Stimulated activated CD8-positive, alpha-beta memory T cell treated with anti-CD3 and anti-CD28 coated beads, Interleukin-15, amount 100 ng/mL, for 24 hours (primary cell): ENCODE data around the gene SGSM2.
"Not testable (repeated sequence)": the region's sequence is repeated elsewhere in the genome, so short reads cannot be mapped to it uniquely, and the experiment has no call there.

Source experiments
- DNase-seq: peaks from one replicate; pipeline ENCODE4 v3.0.0-alpha.2; 2020; ENCODE audit warnings: low read depth

SGSM2 gene, protein sequence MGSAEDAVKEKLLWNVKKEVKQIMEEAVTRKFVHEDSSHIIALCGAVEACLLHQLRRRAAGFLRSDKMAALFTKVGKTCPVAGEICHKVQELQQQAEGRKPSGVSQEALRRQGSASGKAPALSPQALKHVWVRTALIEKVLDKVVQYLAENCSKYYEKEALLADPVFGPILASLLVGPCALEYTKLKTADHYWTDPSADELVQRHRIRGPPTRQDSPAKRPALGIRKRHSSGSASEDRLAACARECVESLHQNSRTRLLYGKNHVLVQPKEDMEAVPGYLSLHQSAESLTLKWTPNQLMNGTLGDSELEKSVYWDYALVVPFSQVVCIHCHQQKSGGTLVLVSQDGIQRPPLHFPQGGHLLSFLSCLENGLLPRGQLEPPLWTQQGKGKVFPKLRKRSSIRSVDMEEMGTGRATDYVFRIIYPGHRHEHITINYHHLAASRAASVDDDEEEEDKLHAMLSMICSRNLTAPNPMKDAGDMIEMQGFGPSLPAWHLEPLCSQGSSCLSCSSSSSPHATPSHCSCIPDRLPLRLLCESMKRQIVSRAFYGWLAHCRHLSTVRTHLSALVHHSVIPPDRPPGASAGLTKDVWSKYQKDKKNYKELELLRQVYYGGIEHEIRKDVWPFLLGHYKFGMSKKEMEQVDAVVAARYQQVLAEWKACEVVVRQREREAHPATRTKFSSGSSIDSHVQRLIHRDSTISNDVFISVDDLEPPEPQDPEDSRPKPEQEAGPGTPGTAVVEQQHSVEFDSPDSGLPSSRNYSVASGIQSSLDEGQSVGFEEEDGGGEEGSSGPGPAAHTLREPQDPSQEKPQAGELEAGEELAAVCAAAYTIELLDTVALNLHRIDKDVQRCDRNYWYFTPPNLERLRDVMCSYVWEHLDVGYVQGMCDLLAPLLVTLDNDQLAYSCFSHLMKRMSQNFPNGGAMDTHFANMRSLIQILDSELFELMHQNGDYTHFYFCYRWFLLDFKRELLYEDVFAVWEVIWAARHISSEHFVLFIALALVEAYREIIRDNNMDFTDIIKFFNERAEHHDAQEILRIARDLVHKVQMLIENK

DNA sequence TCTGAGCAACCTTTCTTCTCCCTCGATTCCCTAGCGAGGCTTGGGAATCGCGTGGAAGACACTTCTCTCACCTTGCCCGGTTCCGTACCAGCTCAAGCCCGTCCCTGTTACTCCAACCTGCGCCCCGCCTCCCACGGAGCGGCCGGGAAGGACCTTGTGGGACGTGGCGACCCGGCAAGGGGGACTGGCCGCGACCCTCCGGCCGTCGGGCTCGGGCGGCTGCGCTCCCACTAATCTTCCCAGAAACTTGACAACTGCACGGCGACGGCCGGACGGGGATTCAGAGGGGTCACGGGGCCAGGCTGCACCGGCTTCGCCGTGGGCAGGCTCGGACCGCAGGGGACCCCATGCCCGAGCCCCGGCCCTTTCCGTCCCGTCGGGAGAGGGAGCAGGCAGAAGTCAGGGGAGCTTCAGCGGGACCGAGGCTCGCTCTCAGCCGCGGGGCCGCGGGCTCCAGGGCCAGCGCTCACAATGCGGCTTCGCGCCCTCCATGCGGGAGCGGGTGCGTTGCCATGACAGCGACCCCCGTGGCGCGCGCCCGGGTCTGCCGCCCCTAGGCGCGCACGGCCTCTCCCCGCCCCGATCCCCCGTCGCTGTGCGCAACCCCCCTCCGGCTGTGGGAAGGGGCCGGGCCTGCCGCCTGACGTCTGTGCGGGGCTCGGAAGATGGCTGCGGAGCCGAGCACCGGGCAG is at the start of gene SGSM2:
TSS of gene SGSM2 (plus strand) at position 650 of the 692 bp plus-strand sequence. CDS start 188 bp downstream, outside the sequence.
- peak; percentile 41 for DNase-seq

DNA sequence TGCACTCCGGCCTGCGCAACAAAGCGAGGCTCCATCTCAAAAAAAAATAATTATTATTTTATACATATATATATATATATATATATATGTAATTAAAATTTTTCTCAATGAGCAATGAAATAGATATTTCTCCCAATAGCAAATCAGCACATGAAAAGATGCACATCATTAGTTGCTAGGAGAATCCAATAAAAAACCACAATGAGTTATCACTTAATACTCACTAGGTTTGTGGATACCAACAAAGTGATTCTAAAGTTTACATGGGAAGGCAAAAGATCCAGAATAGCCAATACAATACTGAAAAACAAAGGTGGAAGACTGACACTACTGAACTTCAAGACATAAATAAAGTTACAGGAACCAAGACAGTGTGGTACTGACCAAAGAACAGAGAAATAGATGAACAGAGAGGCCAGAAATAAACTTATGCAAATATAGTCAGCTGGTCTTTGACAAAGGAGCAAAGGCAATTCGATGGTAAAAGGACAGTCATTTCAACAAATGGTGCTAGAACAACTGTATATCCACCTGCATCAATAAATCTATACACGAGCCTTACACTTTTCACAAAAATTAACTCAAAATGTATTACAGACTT is 47.3 kb upstream of the SGSM2 start:
- DNase-seq, result no peak

DNA sequence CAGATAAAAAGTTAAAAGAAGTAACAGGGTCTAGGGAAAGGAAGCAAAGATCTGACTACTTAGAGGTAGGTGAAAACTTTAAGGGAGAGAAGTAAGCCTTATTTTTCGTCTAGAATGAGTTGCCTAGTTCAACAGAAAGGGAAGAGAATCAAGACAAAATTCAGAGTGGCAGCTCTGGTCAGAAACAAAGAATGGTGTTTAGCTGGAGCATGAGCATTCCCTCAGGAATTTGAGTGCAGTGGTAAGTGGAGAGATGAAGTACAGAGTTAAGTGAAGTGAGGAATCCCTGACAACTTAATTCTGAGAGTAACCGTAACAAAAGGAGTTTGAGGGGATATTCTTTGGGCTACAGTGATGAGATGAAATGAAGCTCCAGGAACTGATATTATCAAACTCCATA is 45.2 kb upstream of the SGSM2 start:
- no peak for DNase-seq

DNA sequence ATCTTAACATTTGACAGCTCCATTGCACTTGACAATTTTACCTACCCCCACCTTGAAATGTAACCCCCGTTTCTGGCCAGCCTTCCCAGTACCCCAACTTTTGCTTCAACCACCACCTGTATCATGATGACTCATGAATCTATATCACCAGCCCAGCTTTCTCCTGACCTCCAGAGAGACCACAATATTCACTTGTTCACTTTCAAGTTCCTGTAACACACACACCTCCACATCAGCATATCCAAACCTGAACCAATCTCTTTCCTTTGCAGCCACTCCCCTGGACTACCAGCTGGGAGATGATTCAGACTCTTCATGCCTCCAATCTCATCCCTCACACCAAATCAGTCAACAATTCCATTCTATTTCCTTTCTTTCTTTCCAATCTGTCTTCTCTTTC is 41.7 kb upstream of the SGSM2 start:
- no peak for DNase-seq

DNA sequence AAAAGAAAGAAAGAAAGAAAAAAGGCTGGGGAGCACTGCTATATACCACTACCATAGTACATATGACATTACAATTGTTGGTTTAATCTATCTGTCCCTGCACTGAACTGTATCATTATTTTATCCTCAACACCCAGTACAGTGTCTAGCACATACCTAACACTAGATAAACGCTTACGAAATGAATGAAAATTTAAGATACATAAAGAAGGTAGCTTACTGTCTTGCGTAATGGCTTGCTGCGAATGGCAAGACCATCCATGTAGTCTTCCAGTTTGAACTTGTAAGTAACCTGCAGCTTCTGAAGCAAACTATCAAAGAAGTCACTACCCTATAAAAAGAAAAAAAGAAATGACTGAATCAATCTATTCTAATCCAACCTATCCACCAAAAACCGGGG is 40.3 kb upstream of the SGSM2 start:
- DNase-seq, result no peak

DNA sequence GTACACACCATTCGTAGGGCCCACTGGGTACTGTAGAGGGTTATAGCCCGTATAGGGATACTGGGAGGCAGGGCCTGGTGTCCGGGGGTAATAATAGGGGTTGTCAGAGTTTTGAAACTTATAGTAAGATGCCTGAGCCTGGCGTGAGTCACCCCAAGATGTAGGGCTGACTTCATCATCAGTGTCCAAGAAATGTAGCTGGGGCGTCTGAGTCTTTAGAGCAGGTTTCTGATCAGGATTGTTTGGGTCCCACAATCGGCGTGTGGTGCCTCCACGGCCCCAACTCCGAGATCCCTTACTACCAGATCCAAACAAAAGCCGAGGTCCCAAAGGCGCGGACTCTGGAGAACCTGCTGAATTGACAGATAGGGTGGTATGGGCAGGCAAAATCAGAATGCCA is 38.2 kb upstream of the SGSM2 start:
- DNase-seq, result no peak

DNA sequence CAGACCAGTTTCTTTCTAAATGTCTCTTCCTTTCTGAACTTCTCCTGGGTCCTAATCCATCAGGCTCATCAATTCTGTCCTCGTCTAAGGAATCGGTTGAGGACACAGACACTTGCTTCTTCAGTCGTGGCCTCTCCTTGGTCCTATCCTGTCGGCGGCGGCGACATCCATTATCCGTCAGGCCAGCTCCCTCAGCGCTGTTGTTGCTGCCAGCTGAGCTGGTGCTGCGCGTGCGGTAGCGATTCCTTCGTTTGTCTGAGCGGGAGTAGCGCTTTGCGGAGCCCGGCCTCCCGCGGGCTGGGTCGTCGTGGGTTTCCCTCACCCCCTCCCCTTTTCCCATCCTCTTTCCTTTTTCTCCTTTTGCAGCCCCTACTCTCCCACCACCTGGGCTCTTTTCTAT is 37.5 kb upstream of the SGSM2 start:
- no peak for DNase-seq

DNA sequence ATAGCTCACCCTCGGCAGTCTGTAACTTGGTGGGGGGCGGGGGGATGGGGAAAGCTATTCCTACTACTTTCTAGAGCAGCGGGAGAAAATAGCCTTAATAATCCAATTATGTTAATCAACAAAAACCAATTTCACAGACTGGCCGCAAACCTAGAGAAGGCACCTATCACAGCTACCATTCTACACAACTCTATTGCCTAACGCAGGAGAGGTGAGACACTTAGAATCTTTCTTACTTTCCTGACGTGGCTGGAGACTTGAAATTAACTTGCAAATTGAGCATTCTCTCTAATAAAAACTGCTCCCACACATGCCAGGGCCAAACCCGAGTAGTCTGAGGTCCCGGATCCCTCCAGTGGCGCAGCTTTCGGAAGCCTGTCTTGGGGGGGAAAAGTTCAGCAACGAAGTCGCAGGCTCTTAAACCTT is 34.5 kb upstream of the SGSM2 start:
- no peak for DNase-seq

DNA sequence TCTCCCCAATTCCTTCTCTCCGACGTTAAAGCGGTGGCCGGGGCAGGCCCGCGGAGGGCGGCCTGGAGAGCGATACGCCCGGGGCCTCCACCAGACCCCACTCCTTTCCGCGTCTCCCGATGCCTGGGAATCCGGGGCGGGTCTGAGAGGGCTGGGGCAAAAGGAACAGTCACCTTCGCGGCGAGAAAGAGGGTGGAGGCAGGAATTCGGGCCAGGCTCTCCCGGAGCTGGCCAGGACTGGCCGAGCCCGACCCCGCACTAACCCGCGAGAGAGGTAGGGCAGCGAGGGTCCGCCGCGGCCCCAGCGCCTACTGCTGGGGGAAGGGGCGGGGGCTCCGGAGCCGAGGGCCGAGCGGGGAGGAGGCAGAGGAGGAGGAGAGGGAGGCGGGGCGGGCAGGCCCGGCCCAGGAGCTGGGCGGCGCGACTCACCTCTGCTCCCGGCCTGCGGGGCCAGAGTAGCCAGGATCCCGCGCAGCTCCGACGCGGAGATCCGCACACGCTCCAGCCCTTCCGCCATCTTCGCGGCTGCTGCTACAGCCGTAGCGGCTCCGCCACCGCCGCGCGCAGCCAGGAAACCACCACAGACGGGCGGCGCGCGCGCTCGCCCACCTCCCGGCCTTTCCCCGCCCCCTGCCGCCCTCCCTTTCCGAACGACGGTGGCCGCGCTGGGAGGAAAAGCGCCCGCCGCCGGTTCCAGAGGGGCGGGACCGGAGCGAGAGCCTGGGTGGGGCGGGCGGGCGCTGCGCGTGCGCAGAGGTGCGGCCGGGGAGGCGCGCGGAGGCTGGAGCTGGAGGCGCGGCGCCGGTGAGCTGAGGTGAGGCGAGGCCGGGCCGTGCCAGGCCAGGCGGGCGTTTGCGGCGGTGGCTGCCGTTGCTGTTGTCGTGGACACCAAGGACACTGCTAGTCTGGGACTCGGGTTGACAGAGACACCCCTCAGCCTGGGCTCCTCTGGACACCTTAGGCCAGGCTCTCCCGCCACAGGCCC is 33.8 kb upstream of the SGSM2 start, which contains the start of the genes SMG6 and SRR:
TSS of gene SMG6 (minus strand) at position 582 of the 985 bp plus-strand sequence. CDS start at position 517, 65 bp downstream.
TSS of gene SRR (plus strand) at position 747 of the 985 bp plus-strand sequence. CDS start 11,611 bp downstream, outside the sequence.
- DNase-seq, result peak; percentile 89

DNA sequence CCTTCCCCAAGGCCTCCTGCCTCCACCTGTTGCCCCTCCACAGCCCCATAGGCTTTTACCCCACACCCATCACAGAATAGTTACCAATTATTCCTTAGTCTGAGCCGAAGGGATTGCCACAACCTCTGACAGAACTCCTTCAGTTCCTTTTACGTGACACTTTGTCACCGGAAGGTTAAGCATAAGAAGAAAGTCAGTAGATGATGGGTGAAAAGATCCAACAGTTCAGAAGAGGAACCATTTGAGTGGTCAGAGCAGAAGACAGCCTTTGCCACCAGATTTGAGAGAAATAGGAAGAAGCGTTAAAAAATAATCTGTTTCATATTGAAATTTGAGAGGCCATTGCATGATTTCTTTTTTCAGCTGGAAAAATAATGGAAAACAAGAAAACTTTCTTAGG is 32.4 kb upstream of the SGSM2 start:
- DNase-seq, result no peak

DNA sequence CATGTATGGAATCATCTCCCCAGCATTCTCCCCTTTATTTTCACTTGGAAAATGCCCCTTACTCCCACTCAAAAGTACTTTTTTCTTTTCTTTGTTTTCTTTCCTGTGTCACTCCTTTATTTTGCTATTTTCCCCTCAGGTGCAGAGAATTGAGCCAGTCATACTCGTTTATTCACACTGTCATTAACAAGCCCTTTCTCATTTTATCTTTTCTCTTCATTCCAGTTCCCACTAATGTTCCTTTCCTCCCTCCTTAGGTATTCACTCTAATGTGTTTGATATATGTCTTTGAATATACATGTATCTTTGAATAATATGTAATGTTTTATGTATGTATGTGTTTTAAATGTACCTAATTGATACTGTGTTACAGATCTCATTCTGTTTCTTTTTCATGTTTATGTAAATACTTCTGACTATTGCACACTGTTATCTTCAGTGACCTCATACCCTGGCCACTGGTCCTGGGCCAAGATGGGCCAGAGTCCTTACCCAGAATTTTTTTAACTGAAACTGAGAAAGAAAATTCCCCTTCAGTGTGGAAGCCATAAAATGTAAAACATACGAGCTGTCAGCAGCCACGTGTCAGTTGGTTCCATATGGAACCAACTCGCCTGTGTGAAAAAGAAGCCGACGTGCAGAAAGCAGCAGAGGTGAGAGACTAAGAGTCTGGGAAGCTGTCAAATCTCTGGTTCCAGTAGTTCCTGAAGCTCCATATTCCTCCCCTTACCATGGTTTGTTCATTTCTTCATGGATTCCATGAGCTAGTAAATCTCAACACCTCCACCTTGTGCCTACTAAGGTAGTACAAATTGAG is 27.8 kb upstream of the SGSM2 start:
- no peak for DNase-seq

DNA sequence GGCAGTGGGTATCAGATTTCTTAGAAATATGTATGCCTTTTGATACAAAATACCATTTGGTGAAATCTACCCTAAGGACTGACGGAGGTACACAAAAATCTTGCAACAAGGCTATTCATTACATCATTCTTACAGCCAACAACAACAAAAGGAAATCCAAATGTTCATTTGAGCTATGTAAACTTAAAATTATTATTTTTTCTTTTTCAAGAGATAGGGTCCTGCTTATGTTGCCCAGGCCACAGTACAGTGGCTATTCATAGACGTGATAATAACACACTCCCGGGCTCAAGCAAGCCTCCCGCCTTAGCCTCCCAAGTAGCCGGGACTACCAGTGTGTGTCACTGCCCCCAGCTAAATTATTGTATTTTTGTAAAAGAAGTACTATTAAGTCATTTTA is 24.6 kb upstream of the SGSM2 start:
- no peak for DNase-seq

DNA sequence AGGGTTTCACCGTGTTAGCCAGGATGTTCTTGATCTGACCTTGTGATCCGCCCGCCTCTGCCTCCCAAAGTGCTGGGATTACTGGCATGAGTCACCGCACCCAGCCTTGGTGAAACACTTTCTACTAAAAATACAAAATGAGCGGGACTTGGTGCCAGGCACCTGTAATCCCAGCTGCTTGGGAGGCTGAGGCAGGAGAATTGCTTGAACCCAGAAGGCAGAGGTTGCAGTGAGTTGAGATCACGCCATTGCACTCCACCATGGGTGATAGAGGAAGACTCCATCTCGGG is 20.4 kb upstream of the SGSM2 start:
- not testable (repeated sequence) for DNase-seq

DNA sequence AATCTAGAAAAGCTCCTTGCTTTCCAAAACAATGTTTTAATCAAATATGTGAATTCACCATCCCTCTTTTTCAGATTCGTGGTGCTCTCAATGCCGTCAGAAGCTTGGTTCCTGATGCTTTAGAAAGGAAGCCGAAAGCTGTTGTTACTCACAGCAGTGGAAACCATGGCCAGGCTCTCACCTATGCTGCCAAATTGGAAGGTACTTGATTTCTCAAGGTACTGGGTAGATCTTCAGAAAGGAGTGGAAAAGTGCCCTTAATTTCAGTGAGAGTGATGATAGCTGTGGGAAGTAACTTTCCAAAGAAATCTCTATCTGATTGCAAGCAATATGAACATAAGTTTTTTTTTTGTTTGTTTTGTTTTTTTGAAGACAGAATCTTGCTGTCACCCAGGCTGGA is 19.5 kb upstream of the SGSM2 start:
- DNase-seq, result no peak

DNA sequence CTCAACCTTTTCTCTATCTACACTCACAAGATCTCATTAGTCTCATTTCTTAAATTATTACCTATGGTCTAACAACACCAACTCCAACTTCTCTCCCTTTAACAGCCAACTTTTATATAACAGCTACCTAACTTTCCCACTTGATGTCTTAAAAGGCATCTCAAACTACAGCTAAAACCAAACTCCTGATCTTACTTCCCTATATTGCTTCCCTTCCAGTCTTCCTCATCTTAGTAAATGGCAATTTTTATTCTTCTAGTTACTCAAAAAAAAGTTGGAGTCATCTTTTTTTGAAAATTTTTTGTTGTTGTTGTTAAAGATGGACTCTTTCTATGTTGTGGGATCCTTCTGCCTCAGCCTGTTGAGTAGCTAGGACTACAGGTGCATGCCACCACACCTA is 18.2 kb upstream of the SGSM2 start:
- DNase-seq, result no peak

DNA sequence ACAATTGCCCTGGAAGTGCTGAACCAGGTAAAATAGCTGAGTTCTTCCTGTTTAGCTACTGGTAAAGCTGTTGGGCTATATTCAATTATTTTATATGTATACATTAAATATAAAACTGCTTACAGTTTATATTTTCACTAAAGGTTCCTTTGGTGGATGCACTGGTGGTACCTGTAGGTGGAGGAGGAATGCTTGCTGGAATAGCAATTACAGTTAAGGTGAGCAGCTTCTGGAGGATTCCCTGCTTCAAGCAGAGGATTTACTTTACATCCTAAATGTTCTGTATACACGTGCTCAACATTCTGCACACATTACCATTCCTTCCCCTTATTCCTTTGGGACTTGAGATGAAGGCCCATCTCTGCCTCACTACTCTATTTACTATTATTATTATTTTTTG is 15.9 kb upstream of the SGSM2 start:
- no peak for DNase-seq

DNA sequence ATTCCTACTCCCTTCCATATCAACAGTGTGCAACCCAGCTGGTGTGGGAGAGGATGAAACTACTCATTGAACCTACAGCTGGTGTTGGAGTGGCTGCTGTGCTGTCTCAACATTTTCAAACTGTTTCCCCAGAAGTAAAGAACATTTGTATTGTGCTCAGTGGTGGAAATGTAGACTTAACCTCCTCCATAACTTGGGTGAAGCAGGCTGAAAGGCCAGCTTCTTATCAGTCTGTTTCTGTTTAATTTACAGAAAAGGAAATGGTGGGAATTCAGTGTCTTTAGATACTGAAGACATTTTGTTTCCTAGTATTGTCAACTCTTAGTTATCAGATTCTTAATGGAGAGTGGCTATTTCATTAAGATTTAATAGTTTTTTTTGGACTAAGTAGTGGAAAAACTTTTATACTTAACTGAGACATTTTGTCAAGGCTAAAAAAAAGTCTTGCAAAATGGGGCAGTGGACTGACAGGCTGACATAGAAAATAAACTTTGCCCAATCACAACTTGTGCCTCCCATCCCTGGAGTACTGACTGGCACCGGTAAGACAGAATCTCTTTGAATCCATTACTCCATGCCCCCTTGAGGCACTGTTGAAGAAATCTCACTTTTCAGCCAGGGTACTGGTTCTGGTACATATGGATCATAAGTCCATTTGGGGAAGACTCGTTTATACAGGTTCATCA is 13.5 kb upstream of the SGSM2 start:
- no peak for DNase-seq

DNA sequence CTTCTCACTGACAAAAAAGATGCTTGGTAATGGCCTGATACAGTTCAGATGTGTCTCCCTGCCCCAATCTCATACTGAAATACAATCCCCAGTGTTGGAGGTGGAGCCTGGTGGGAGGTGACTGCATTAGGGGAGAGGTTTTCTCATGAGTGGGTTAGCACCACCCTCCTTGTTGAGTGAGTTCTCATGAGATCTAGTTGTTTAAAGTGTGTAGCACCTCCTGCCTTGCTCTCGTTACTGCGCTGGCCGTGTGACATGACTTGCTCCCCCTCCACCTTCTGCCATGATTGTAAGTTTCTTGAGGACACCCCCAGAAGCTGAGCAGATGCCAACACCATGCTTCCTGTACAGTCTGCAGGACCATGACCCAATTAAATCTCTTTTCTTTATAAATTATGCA is 6.0 kb upstream of the SGSM2 start:
- DNase-seq, result no peak

DNA sequence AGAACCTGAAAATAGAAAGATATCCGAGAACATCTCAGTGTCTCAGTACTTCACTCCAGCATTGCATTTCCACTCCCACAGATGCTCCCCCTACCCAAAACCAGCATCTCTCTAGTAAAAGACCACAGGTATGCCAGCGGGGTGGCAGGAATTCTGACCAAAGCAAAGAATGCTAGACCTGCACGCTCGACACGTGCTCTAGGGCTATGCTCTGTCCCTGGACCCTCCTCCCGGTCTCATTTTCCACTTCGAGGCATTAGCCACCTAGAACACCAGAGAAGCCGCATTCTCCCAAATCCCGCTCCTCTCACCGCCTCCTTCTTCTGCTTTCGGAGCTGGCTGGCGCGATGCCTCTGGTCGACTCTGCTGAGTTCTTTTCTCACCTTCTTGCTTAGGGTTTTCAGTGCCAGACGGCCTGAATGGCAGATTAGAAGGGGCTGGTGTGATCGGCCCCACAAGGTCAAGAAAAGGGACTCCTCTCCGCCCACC is 1.5 kb upstream of the SGSM2 start:
- no peak for DNase-seq
